SK-N-SH (cell line): ENCODE measurements around the gene LRRIQ4.

ENCODE experiments used
- CTCF ChIP-seq: fragments of 200-600 bp; sonication (generic); IDR thresholded peaks from 2 replicates; pipeline ENCODE4 v1.6.1; 2017; ENCODE audit warnings: antibody characterized with exemption, mild to moderate bottlenecking, moderate library complexity
- EP300 ChIP-seq, 2 experiments: IDR thresholded peaks; 2 replicates each; pipeline versions ENCODE4 v1.4.0 to v1.6.1; 2012; ENCODE audit warnings: borderline replicate concordance in 1 of 2, low read depth in 1 of 2, low read length in 1 of 2
- IRF3 ChIP-seq: fragments of 150-350 bp; IDR thresholded peaks from 2 replicates; pipeline ENCODE4 v1.6.1; 2016; ENCODE audit warnings: mild to moderate bottlenecking, low read depth, low read length
- JUND ChIP-seq: IDR thresholded peaks from 2 replicates; pipeline ENCODE4 v1.4.0; 2012
- MAX ChIP-seq: IDR thresholded peaks from 2 replicates; pipeline ENCODE4 v1.4.0; 2012; ENCODE audit warnings: low read depth
- NFIC ChIP-seq: IDR thresholded peaks from 2 replicates; pipeline ENCODE4 v1.4.0; 2012; ENCODE audit warnings: borderline replicate concordance
- POLR2AphosphoS5 ChIP-seq: IDR thresholded peaks from 2 replicates; pipeline ENCODE4 v1.6.1; 2012; ENCODE audit warnings: low read depth, low read length
- REST ChIP-seq: IDR thresholded peaks from 2 replicates; pipeline ENCODE4 v1.6.1; 2012; ENCODE audit warnings: mild to moderate bottlenecking, low read depth, low read length, moderate library complexity
- YY1 ChIP-seq: IDR thresholded peaks from 2 replicates; pipeline ENCODE4 v1.4.0; 2012; ENCODE audit warnings: low read depth, mild to moderate bottlenecking
- ZBTB33 ChIP-seq: IDR thresholded peaks from 2 replicates; pipeline ENCODE4 v1.4.0; 2012; ENCODE audit warnings: low read depth, borderline replicate concordance

- TF ChIP-seq YY1 = peak; percentile 95
- TF ChIP-seq CTCF = no peak; the same call in 1 of the 2 replicates
- no peak for TF ChIP-seq IRF3
- TF ChIP-seq MAX = peak; percentile 63; the same call in 1 of the 2 replicates
- TF ChIP-seq JUND = no peak
- peak; percentile 89 for TF ChIP-seq POLR2AphosphoS5
- TF ChIP-seq REST = no peak
- TF ChIP-seq ZBTB33 = peak; percentile 50; the same call in 1 of the 2 replicates
- no peak for TF ChIP-seq EP300 (IDR thresholded peaks at IDR 0.05; ENCODE audit: borderline replicate concordance in 1 of 2, low read depth in 1 of 2, low read length in 1 of 2)
- TF ChIP-seq NFIC = no peak
Measured at GRCh38 chr3:169772897-169773816, 39.5 kb upstream of the LRRIQ4 start, which contains the start of gene MYNN.
